Keratinocyte (primary cell): ENCODE results near the gene RGS3. TPM values are rescaled to one million over a fixed set of nuclear protein-coding genes. Genes with fewer than 3 reads are reported as not detected.

Source experiments
- DNase-seq: peaks from one replicate; pipeline ENCODE4 v3.0.0-alpha.2; 2011; ENCODE audit warnings: low read depth, missing footprints, low spot score
- FAIRE-seq: peaks from 2 replicates; lab custom pipeline; 2011; peaks lifted over from hg19 to GRCh38; lab: Jason Lieb, UNC
- H2AFZ ChIP-seq: 2 replicates; pipeline ENCODE4 v1.6.0; 2012; ENCODE audit warnings: low read length, control low read depth, inconsistent platforms; ENCODE audit not compliant: control insufficient read depth
- H3K27ac ChIP-seq: 2 replicates; pipeline ENCODE4 v1.5.1; 2011; ENCODE audit warnings: low read length; ENCODE audit not compliant: control insufficient read depth, insufficient read depth
- H3K27me3 ChIP-seq: 3 replicates; pipeline ENCODE4 v1.6.0; 2011; ENCODE audit warnings: low read length; ENCODE audit not compliant: control insufficient read depth, insufficient read depth; ENCODE audit errors: extremely low read depth
- H3K36me3 ChIP-seq, 2 experiments: 2 replicates in 1 of 2; 3 replicates in 1 of 2; pipeline ENCODE4 v1.5.1; 2011; ENCODE audit warnings: low read length in 2 of 2, mild to moderate bottlenecking in 1 of 2; ENCODE audit not compliant: control insufficient read depth in 2 of 2, insufficient read depth in 2 of 2; ENCODE audit errors: extremely low read depth in 1 of 2
- H3K4me1 ChIP-seq: 3 replicates; pipeline ENCODE4 v1.5.1; 2011; ENCODE audit warnings: low read length; ENCODE audit not compliant: control insufficient read depth, insufficient read depth; ENCODE audit errors: extremely low read depth
- H3K4me2 ChIP-seq: 3 replicates; pipeline ENCODE4 v1.6.0; 2011; ENCODE audit warnings: low read depth, low read length; ENCODE audit not compliant: control insufficient read depth, insufficient read depth; ENCODE audit errors: extremely low read depth
- H3K4me3 ChIP-seq, 3 experiments: fragments of 200-600 bp in 1 of 3; sonication (generic) in 1 of 3; 2 replicates in 2 of 3; 3 replicates in 1 of 3; pipeline ENCODE4 v1.5.1; 2011 to 2016; ENCODE audit warnings: low read length in 3 of 3, mild to moderate bottlenecking in 3 of 3, control low read depth in 2 of 3, inconsistent platforms in 1 of 3, low read depth in 1 of 3, mixed read lengths in 1 of 3, mixed run types in 1 of 3, moderate library complexity in 1 of 3; ENCODE audit not compliant: control insufficient read depth in 2 of 3, insufficient read depth in 2 of 3; ENCODE audit errors: extremely low read depth in 1 of 3
- H3K79me2 ChIP-seq: 2 replicates; pipeline ENCODE4 v1.6.0; 2012; ENCODE audit warnings: low read length; ENCODE audit not compliant: control insufficient read depth, insufficient read depth
- H3K9ac ChIP-seq: 3 replicates; pipeline ENCODE4 v1.6.0; 2011; ENCODE audit warnings: low read length; ENCODE audit not compliant: control insufficient read depth, insufficient read depth; ENCODE audit errors: extremely low read depth
- H3K9me1 ChIP-seq: 3 replicates; pipeline ENCODE4 v1.6.0; 2011; ENCODE audit warnings: low read length; ENCODE audit not compliant: control insufficient read depth, insufficient read depth; ENCODE audit errors: extremely low read depth
- H3K9me3 ChIP-seq: 2 replicates; pipeline ENCODE4 v1.5.1; 2012; ENCODE audit warnings: low read depth, low read length; ENCODE audit not compliant: control insufficient read depth
- H4K20me1 ChIP-seq: 3 replicates; pipeline ENCODE4 v1.6.0; 2011; ENCODE audit warnings: low read length; ENCODE audit not compliant: control insufficient read depth, insufficient read depth; ENCODE audit errors: extremely low read depth
- CTCF ChIP-seq, 3 experiments: IDR thresholded peaks in 1 of 3; conservative IDR thresholded peaks in 1 of 3; optimal IDR thresholded peaks in 1 of 3; 2 replicates in 2 of 3; 3 replicates in 1 of 3; pipeline versions ENCODE3 to v1.5.1; 2011; ENCODE audit warnings: low read length in 3 of 3, mild to moderate bottlenecking in 3 of 3, moderate library complexity in 2 of 3, control low read depth in 1 of 3, inconsistent platforms in 1 of 3; ENCODE audit not compliant: insufficient read depth in 2 of 3; ENCODE audit errors: extremely low read depth in 1 of 3
- EZH2 ChIP-seq: IDR thresholded peaks from one replicate; pipeline ENCODE4 v1.6.1; 2012; ENCODE audit warnings: inconsistent platforms, mild to moderate bottlenecking, low read length, moderate library complexity
- dilution Hi-C: fragments of 300-500 bp; cut with MboI; formaldehyde crosslinking; loops from one replicate; pipeline ENCODE4 v1.7.0; 2020; ENCODE audit warnings: low sequenced_read_pairs; ENCODE audit not compliant: extremely low pct_ligation_motif_present
- polyA plus RNA-seq, 5 experiments: library from polyadenylated mRNA; depleted of rRNA in 3 of 5; stranded (reverse) in 3 of 5; stranded (forward) in 1 of 5; unstranded in 1 of 5; fragments of >200 nt; gene quantifications; 1 replicate in 1 of 5; 2 replicates in 3 of 5; 3 replicates in 1 of 5; pipeline versions ENCODE4 v1.2.1 to v1.2.3, GENCODE V29; 2011 to 2012; ENCODE audit warnings: missing spikeins in 2 of 5, low read depth in 1 of 5, low replicate concordance in 1 of 5

Gene RGS3
- polyA plus RNA-seq, 1 donor (not counting 4 experiments of a cell fraction or from before 2014, with no cell fraction given), result 19.6 TPM

GRCh38 chr9:113616621-113617496 lies 153.3 kb downstream of the RGS3 start:
- no peak overlapping the region for H3K4me3 ChIP-seq
- H3K9ac ChIP-seq, result no peak overlapping the region
- no peaks in the 10 kb centered on the region for H3K79me2 ChIP-seq
- H3K4me2 ChIP-seq, result no peak overlapping the region
- no peak for FAIRE-seq
- peaks cover 28% of the 10 kb centered on the region for H3K4me1 ChIP-seq
- dilution Hi-C loops, result no loop called here
- H3K27ac ChIP-seq, result no peak overlapping the region
- H3K9me3 ChIP-seq, result no peaks in the 10 kb centered on the region
- TF ChIP-seq CTCF (optimal IDR thresholded peaks at IDR 0.05 in 1 of 3, IDR thresholded peaks at IDR 0.05 in 1 of 3, conservative IDR thresholded peaks at IDR 0.05 in 1 of 3; ENCODE audit: extremely low read depth in 1 of 3, insufficient read depth in 2 of 3, low read length in 3 of 3) (no peak), EZH2 (no peak)
- H3K36me3 ChIP-seq, result no peaks in the 10 kb centered on the region
- H3K9me1 ChIP-seq, result no peaks in the 10 kb centered on the region
- H3K27me3 ChIP-seq, result no peaks in the 10 kb centered on the region
- no peak for DNase-seq
- H4K20me1 ChIP-seq, result no peaks in the 10 kb centered on the region
- no peak overlapping the region for H2AFZ ChIP-seq

GRCh38 chr9:113617550-113617949 lies 154.0 kb downstream of the RGS3 start:
- H3K79me2 ChIP-seq, result no peaks in the 10 kb centered on the region
- H3K27ac ChIP-seq, result no peak overlapping the region
- no peak overlapping the region for H2AFZ ChIP-seq
- DNase-seq (no peak), FAIRE-seq (no peak)
- no peak overlapping the region for H3K4me3 ChIP-seq
- H3K9me1 ChIP-seq, result no peaks in the 10 kb centered on the region
- dilution Hi-C loops, result no loop called here
- no peaks in the 10 kb centered on the region for H3K9me3 ChIP-seq
- TF ChIP-seq CTCF (optimal IDR thresholded peaks at IDR 0.05 in 1 of 3, IDR thresholded peaks at IDR 0.05 in 1 of 3, conservative IDR thresholded peaks at IDR 0.05 in 1 of 3; ENCODE audit: extremely low read depth in 1 of 3, insufficient read depth in 2 of 3, low read length in 3 of 3) (no peak), EZH2 (no peak)
- peaks cover 34% of the 10 kb centered on the region for H3K4me1 ChIP-seq
- no peak overlapping the region for H3K4me2 ChIP-seq
- no peaks in the 10 kb centered on the region for H3K36me3 ChIP-seq
- no peaks in the 10 kb centered on the region for H3K27me3 ChIP-seq
- H4K20me1 ChIP-seq, result no peaks in the 10 kb centered on the region
- H3K9ac ChIP-seq, result no peak overlapping the region
